ENCODE data around the gene ZNF69. TPM values are rescaled to one million over a fixed set of nuclear protein-coding genes. Genes with fewer than 3 reads are reported as not detected.

Gene ZNF69
- total and polyA plus RNA-seq, 2 of the 13 experiments (the other 11 are each of a cell fraction or from before 2014, with no cell fraction given) = 9.6 to 21.0 TPM

GRCh38 chr19:11887611-11888531, at the start of gene ZNF69 (continued):
- peak; percentile 80; the same call in 1 of the 2 replicates for TF ChIP-seq MEIS2 (CRISPR knock-in tag; IDR thresholded peaks at IDR 0.05)
- TF ChIP-seq MTF1 (CRISPR knock-in tag; IDR thresholded peaks at IDR 0.05) = 0 out of 2 replicates have a peak, but pooled peaks have one; percentile 23
- TF ChIP-seq HNF4G (IDR thresholded peaks at IDR 0.05; ENCODE audit: borderline replicate concordance, low read depth, low read length) = peak; percentile 49; the same call in 1 of the 2 replicates
- TF ChIP-seq HNF4G (CRISPR knock-in tag; IDR thresholded peaks at IDR 0.05; ENCODE audit: borderline replicate concordance, low read depth) = peak; percentile 64
- TF ChIP-seq JARID2 (CRISPR knock-in tag; IDR thresholded peaks at IDR 0.05; ENCODE audit: insufficient replicate concordance) = peak; percentile 36
- TF ChIP-seq KAT7 (CRISPR knock-in tag; IDR thresholded peaks at IDR 0.05; ENCODE audit: borderline replicate concordance) = 0 out of 2 replicates have a peak, but pooled peaks have one; percentile 22
- TF ChIP-seq ZSCAN22 (CRISPR knock-in tag; IDR thresholded peaks at IDR 0.05) = no peak; the same call in 1 of the 2 replicates
- TF ChIP-seq CREB3 (CRISPR knock-in tag; IDR thresholded peaks at IDR 0.05) = peak; percentile 48; the same call in 1 of the 2 replicates
- TF ChIP-seq NFATC3 (CRISPR knock-in tag; IDR thresholded peaks at IDR 0.05) = peak; percentile 89; the same call in 1 of the 2 replicates
- TF ChIP-seq ZNF782 (CRISPR knock-in tag; IDR thresholded peaks at IDR 0.05; ENCODE audit: borderline replicate concordance) = 0 out of 2 replicates have a peak, but pooled peaks have one; percentile 55
- peak; percentile 73 for TF ChIP-seq ZNF563 (CRISPR knock-in tag; IDR thresholded peaks at IDR 0.05)
- no peak for TF ChIP-seq DBP (CRISPR knock-in tag; IDR thresholded peaks at IDR 0.05; ENCODE audit: not compliant biosample characterization)
- peak; percentile 55 for TF ChIP-seq HIVEP1 (CRISPR knock-in tag; IDR thresholded peaks at IDR 0.05)
- peak; percentile 73 for TF ChIP-seq HIC2 (CRISPR knock-in tag; IDR thresholded peaks at IDR 0.05; ENCODE audit: low read depth)
- TF ChIP-seq TIGD3 (CRISPR knock-in tag; IDR thresholded peaks at IDR 0.05; ENCODE audit: borderline replicate concordance) = no peak
- no peak for TF ChIP-seq EHMT2 (IDR thresholded peaks at IDR 0.05; ENCODE audit: borderline replicate concordance, low read depth, low read length)
- TF ChIP-seq ZBTB4 (CRISPR knock-in tag; IDR thresholded peaks at IDR 0.05; ENCODE audit: borderline replicate concordance) = peak; percentile 70; the same call in 1 of the 2 replicates
- TF ChIP-seq ZNF317 (CRISPR knock-in tag; IDR thresholded peaks at IDR 0.05) = peak; percentile 77
- TF ChIP-seq ADNP (CRISPR knock-in tag; IDR thresholded peaks at IDR 0.05) = 0 out of 2 replicates have a peak, but pooled peaks have one; percentile 27
